ENCODE results near the gene FIZ1.
"Not testable (repeated sequence)": the region's sequence is repeated elsewhere in the genome, so short reads cannot be mapped to it uniquely, and the experiment has no call there.

The FIZ1 gene

DNA sequence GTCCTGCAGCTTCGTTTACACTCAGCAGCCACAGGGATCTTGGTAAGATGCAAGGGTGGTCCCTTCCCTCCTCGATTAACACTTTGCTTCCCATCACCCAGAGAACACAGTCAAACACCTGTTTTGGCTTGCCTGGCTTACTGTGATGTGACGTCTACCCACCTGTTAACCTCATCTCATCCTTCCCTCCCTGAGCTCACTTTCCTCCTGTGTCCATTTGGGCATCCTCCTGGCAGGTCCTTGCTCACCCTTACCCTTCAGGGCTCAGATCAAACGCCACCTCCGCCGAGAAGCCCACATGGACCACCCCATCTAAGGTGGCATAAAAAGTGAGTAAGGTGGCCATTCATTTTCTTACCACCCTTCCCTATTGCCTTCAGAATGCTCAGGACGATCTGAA is 9.2 kb downstream of the FIZ1 start:
- Histone ChIP-seq H3K4me1 (ENCODE audit: control insufficient read depth in 1 of 2, insufficient read depth in 2 of 2, low read length in 2 of 2) (peaks cover 0 to 21% of the 10 kb centered on the region in 2 donors), H3K27me3 (ENCODE audit: low read depth, low read length) (no peaks in the 10 kb centered on the region), H3K27ac (ENCODE audit: low read length) (no peak overlapping the region), H3K9me3 (ENCODE audit: control insufficient read depth in 1 of 2, low read length in 2 of 2) (no peaks in the 10 kb centered on the region), H3K4me3 (ENCODE audit: low read depth in 1 of 2, low read length in 2 of 2) (no peak overlapping the region), H3K36me3 (ENCODE audit: control insufficient read depth in 1 of 2, insufficient read depth in 2 of 2, low read length in 2 of 2) (peaks cover 5 to 16% of the 10 kb centered on the region in 2 donors)

DNA sequence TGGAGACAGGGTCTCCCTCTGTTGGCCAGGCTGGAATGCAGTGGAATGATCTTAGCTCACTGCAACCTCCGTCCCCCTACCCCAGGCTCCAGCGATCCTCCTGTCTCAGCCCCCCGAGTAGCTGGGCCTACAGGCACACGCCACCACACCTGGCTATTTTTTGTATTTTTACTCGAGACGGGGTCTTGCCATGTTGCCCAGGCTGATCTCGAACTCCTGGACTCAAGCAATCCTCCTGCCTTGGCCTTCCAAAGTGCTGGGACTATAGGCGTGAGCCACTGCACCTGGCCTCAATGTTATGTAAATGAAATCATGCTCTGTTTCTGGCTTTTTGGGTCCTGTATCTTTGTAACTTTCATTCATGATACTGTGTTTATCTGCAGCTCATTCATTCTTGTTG is 10.6 kb downstream of the FIZ1 start:
- H3K4me1 ChIP-seq (ENCODE audit: control insufficient read depth in 1 of 2, insufficient read depth in 2 of 2, low read length in 2 of 2) = peaks cover 0 to 21% of the 10 kb centered on the region in 2 donors
- H3K9me3 ChIP-seq (ENCODE audit: control insufficient read depth in 1 of 2, low read length in 2 of 2) = no peaks in the 10 kb centered on the region
- no peak overlapping the region for H3K4me3 ChIP-seq (ENCODE audit: low read depth in 1 of 2, low read length in 2 of 2)
- peaks cover 0 to 13% of the 10 kb centered on the region in 2 donors for H3K36me3 ChIP-seq (ENCODE audit: control insufficient read depth in 1 of 2, insufficient read depth in 2 of 2, low read length in 2 of 2)
- no peak overlapping the region for H3K27ac ChIP-seq (ENCODE audit: low read length)
- H3K27me3 ChIP-seq (ENCODE audit: low read depth, low read length) = no peaks in the 10 kb centered on the region

DNA sequence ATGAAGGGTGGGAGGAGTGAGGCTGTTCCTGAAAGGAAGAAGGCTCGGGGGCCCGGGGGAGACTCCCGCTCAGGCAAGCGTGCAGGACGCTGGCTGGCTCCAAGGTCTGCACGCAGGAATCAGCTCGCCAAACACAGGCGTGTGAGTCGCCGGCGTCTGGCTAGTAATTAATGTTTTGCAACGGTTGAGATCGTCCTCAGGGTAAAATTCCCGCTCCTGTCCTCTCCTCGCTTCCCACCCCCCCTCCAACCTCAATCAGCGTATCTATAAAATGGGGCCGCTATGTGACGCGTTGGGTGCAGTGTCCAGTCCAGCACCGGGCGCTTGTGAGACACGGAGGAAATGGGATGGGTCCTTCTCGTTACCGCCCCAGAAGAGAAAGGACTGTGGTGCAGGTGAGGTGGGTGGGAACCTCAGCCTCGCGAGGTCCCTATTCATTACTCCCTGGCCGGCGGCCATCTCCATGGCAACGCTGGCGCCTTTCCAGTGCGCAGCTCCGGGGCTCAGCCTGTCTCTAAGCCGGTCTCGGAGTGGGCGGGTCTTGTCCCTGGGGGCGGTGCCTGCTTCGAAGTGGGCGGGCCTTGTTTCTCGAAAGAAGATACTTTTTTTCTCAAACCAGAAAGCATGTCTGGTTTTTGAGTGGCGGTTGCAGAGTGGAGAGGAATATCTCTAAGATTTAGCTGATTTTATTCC is 12.2 kb downstream of the FIZ1 start:
- peak overlapping the region; percentile 39 to 52 for H3K4me3 ChIP-seq (ENCODE audit: low read depth in 1 of 2, low read length in 2 of 2)

DNA sequence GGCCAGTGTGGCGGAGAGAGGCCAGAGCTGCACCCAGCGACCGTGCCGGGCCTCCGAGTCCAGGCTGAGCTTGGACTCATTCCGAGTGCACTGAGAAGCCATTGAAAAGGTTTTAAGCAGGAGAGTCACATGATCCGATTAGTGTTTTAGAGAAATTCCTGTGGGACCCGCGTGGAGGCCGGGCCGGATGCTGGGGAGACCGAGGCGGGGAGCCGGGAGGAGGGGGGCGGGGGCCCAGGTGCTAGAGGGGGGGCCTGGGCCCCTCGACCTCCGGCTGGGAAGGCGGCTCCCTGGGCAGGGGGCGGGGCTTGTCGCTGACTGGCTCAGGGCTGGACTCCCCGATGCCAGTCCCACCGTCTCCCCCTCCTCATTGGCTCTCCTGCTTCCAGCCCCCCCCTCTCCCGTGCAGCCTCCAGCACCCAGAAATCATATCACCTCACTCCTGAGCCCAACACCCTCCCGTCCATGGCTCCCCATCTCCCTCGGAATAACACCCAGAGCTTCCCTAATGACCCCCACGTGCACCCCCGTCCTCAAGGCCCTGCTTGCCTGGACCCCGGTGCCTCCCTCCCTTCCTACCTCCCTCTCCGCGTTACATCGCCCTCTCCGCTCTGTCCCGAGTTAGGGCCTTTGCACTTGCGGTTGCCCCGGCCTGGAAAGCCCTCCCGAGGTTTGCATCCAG is 13.5 kb downstream of the FIZ1 start:
- H3K27ac ChIP-seq (ENCODE audit: low read length) = no peak overlapping the region

More for the DNA sequence above, 12.2 kb downstream of the FIZ1 start:
- Histone ChIP-seq H3K27ac (ENCODE audit: low read length) (no peak overlapping the region), H3K4me1 (ENCODE audit: control insufficient read depth in 1 of 2, insufficient read depth in 2 of 2, low read length in 2 of 2) (peaks cover 0 to 24% of the 10 kb centered on the region in 2 donors), H3K27me3 (ENCODE audit: low read depth, low read length) (no peaks in the 10 kb centered on the region), H3K36me3 (ENCODE audit: control insufficient read depth in 1 of 2, insufficient read depth in 2 of 2, low read length in 2 of 2) (peaks cover 0 to 2% of the 10 kb centered on the region in 2 donors), H3K9me3 (ENCODE audit: control insufficient read depth in 1 of 2, low read length in 2 of 2) (no peaks in the 10 kb centered on the region)

GRCh38 chr19:55584871-55585270 is 14.4 kb downstream of the FIZ1 start:
- H3K27ac ChIP-seq (ENCODE audit: low read length) = no peak overlapping the region
- no peaks in the 10 kb centered on the region for H3K36me3 ChIP-seq (ENCODE audit: control insufficient read depth in 1 of 2, insufficient read depth in 2 of 2, low read length in 2 of 2)
- H3K4me1 ChIP-seq (ENCODE audit: control insufficient read depth in 1 of 2, insufficient read depth in 2 of 2, low read length in 2 of 2) = peaks cover 6 to 40% of the 10 kb centered on the region in 2 donors
- H3K9me3 ChIP-seq (ENCODE audit: control insufficient read depth in 1 of 2, low read length in 2 of 2) = no peaks in the 10 kb centered on the region
- no peaks in the 10 kb centered on the region for H3K27me3 ChIP-seq (ENCODE audit: low read depth, low read length)
- no peak overlapping the region for H3K4me3 ChIP-seq (ENCODE audit: low read depth in 1 of 2, low read length in 2 of 2)

More for the DNA sequence above, 13.5 kb downstream of the FIZ1 start:
- Histone ChIP-seq H3K4me3 (ENCODE audit: low read depth in 1 of 2, low read length in 2 of 2) (peak overlapping the region; percentile 37 to 48), H3K4me1 (ENCODE audit: control insufficient read depth in 1 of 2, insufficient read depth in 2 of 2, low read length in 2 of 2) (peaks cover 6 to 37% of the 10 kb centered on the region in 2 donors), H3K9me3 (ENCODE audit: control insufficient read depth in 1 of 2, low read length in 2 of 2) (no peaks in the 10 kb centered on the region), H3K36me3 (ENCODE audit: control insufficient read depth in 1 of 2, insufficient read depth in 2 of 2, low read length in 2 of 2) (no peaks in the 10 kb centered on the region), H3K27me3 (ENCODE audit: low read depth, low read length) (no peaks in the 10 kb centered on the region)

- peaks cover 6 to 45% of the 10 kb centered on the region in 2 donors for H3K4me1 ChIP-seq (ENCODE audit: control insufficient read depth in 1 of 2, insufficient read depth in 2 of 2, low read length in 2 of 2)
- not testable (repeated sequence) for H3K27me3 ChIP-seq (ENCODE audit: low read depth, low read length); H3K36me3 ChIP-seq (ENCODE audit: control insufficient read depth in 1 of 2, insufficient read depth in 2 of 2, low read length in 2 of 2)
Observed at GRCh38 chr19:55583897-55584296, 15.4 kb downstream of the FIZ1 start.

DNA sequence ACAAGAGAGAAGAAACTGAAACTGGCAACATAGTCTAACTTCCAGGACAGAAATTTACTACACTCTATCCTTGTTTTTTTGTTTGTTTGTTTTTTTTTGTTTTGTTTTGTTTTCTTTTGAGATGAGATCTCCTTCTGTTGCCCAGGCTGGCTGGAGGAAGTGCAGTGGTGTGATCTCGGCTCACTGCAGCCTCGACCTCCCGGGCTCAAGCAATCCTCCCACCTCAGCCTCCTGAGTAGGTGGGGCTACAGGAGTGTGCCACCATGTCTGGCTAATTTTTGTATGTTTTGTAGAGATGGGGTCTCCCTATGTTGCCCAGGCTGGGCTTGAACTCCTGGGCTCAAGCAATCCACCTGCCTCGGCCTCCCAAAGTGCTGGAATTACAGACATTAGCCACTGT is 17.0 kb downstream of the FIZ1 start:
- peaks cover 2 to 15% of the 10 kb centered on the region in 2 donors for H3K36me3 ChIP-seq (ENCODE audit: control insufficient read depth in 1 of 2, insufficient read depth in 2 of 2, low read length in 2 of 2)
- H3K9me3 ChIP-seq (ENCODE audit: control insufficient read depth in 1 of 2, low read length in 2 of 2); H3K27ac ChIP-seq (ENCODE audit: low read length); H3K27me3 ChIP-seq (ENCODE audit: low read depth, low read length): not testable (repeated sequence)
- H3K4me1 ChIP-seq (ENCODE audit: control insufficient read depth in 1 of 2, insufficient read depth in 2 of 2, low read length in 2 of 2) = peaks cover 6 to 43% of the 10 kb centered on the region in 2 donors
- H3K4me3 ChIP-seq (ENCODE audit: low read depth in 1 of 2, low read length in 2 of 2) = peak overlapping the region in 1 of 2 donors; percentile 9

More at GRCh38 chr19:55583897-55584296, 15.4 kb downstream of the FIZ1 start:
- not testable (repeated sequence) for H3K4me3 ChIP-seq (ENCODE audit: low read depth in 1 of 2, low read length in 2 of 2); H3K9me3 ChIP-seq (ENCODE audit: control insufficient read depth in 1 of 2, low read length in 2 of 2); H3K27ac ChIP-seq (ENCODE audit: low read length)

DNA sequence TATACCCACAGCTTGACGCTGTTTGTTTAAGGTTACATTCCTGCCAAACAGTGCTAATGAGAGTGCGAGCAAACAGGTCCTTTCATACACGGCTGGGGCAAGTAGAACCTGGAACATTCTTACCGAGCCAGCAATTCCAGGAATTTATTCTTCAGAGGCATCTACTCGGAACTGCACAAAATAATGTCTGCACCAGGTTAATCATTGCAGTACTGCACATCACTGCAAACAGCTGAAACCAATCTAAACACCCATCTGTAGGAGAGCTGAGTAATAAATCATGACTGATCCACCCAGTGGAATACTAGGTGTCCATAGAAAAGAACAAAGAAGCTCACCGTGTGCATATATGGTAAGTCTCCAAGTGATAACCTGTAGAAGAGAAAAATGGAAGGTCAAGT is 17.5 kb downstream of the FIZ1 start:
- Histone ChIP-seq H3K27me3 (ENCODE audit: low read depth, low read length) (no peaks in the 10 kb centered on the region), H3K9me3 (ENCODE audit: control insufficient read depth in 1 of 2, low read length in 2 of 2) (no peaks in the 10 kb centered on the region), H3K36me3 (ENCODE audit: control insufficient read depth in 1 of 2, insufficient read depth in 2 of 2, low read length in 2 of 2) (peaks cover 7 to 20% of the 10 kb centered on the region in 2 donors), H3K27ac (ENCODE audit: low read length) (no peak overlapping the region), H3K4me1 (ENCODE audit: control insufficient read depth in 1 of 2, insufficient read depth in 2 of 2, low read length in 2 of 2) (peaks cover 6 to 39% of the 10 kb centered on the region in 2 donors), H3K4me3 (ENCODE audit: low read depth in 1 of 2, low read length in 2 of 2) (peak overlapping the region in 1 of 2 donors; percentile 9)

GRCh38 chr19:55581145-55581822 is 18.0 kb downstream of the FIZ1 start:
- H3K36me3 ChIP-seq (ENCODE audit: control insufficient read depth in 1 of 2, insufficient read depth in 2 of 2, low read length in 2 of 2) = peaks cover 9 to 24% of the 10 kb centered on the region in 2 donors
- peaks cover 6 to 33% of the 10 kb centered on the region in 2 donors for H3K4me1 ChIP-seq (ENCODE audit: control insufficient read depth in 1 of 2, insufficient read depth in 2 of 2, low read length in 2 of 2)
- H3K27ac ChIP-seq (ENCODE audit: low read length) = peak overlapping the region; percentile 74
- H3K9me3 ChIP-seq (ENCODE audit: control insufficient read depth in 1 of 2, low read length in 2 of 2) = no peaks in the 10 kb centered on the region
- no peaks in the 10 kb centered on the region for H3K27me3 ChIP-seq (ENCODE audit: low read depth, low read length)
- peak overlapping the region; percentile 71 to 77 for H3K4me3 ChIP-seq (ENCODE audit: low read depth in 1 of 2, low read length in 2 of 2)

DNA sequence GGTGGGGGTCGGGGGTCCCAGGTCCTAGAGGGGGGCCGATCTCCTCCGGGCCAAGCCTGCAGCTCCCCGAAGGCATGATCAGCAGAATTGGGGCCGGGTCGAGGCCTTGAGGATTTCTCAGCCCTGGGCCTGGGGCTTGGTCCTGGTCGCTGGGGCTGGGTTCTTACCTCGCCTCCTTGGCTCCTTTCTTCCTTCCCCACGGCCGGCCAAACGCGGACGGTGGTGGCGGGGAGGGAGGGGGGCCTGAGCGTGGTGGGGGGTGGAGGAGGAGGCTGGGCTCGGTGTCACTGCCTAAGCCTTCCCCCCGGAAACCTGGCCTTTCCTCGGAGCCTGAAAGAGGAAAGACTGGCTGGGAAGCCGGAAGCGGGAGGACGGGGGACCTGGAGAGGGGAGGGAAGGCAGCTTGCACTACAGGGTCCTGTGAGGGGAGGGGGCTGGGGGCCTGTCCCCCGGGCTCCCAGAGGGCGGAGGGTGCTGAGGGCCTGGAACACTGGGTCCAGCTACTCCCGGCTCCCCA is 18.6 kb downstream of the FIZ1 start, which contains the start of gene ZNF579:
TSS of gene ZNF579 (minus strand) at position 221 of the 517 bp plus-strand sequence. CDS start 1,209 bp downstream, outside the sequence.
- H3K27me3 ChIP-seq (ENCODE audit: low read depth, low read length) = no peaks in the 10 kb centered on the region
- peak within 1 kb of the TSS; percentile 74 for H3K27ac ChIP-seq (ENCODE audit: low read length)
- peak within 1 kb of the TSS; percentile 71 to 77 for H3K4me3 ChIP-seq (ENCODE audit: low read depth in 1 of 2, low read length in 2 of 2)
- H3K4me1 ChIP-seq (ENCODE audit: control insufficient read depth in 1 of 2, insufficient read depth in 2 of 2, low read length in 2 of 2) = peaks cover 6 to 27% of the 10 kb centered on the region in 2 donors
- peaks cover 9 to 24% of the 10 kb centered on the region in 2 donors for H3K36me3 ChIP-seq (ENCODE audit: control insufficient read depth in 1 of 2, insufficient read depth in 2 of 2, low read length in 2 of 2)
- H3K9me3 ChIP-seq (ENCODE audit: control insufficient read depth in 1 of 2, low read length in 2 of 2) = no peaks in the 10 kb centered on the region
